Measurements from ENCODE around the gene PARP9. TPM values are rescaled to one million over a fixed set of nuclear protein-coding genes. Genes with fewer than 3 reads are reported as not detected.
A peak's percentile ranks its signal among the peaks of the same experiment; 100 is the strongest.

Gene PARP9
- total and polyA plus RNA-seq, 2 of the 13 experiments (the other 11 are each of a cell fraction or from before 2014, with no cell fraction given): 6.5 to 10.6 TPM

GRCh38 chr3:122564155-122564912, at the start of gene PARP9, which contains the start of gene DTX3L (continued):
- TF ChIP-seq HNF1A (IDR thresholded peaks at IDR 0.05; ENCODE audit: low read depth) (no peak), HNF1A (CRISPR knock-in tag; IDR thresholded peaks at IDR 0.05; ENCODE audit: borderline replicate concordance) (no peak; the same call in 1 of the 2 replicates), ZFP36L1 (CRISPR knock-in tag; IDR thresholded peaks at IDR 0.05) (peak; percentile 73; the same call in 1 of the 2 replicates), ZNF274 (CRISPR knock-in tag; IDR thresholded peaks at IDR 0.05) (peak; percentile 86; the same call in 1 of the 2 replicates), DMTF1 (CRISPR knock-in tag; IDR thresholded peaks at IDR 0.05) (peak; percentile 86; the same call in 1 of the 2 replicates), ZNF510 (CRISPR knock-in tag; IDR thresholded peaks at IDR 0.05; ENCODE audit: low read depth) (0 out of 2 replicates have a peak, but pooled peaks have one; percentile 63), ZNF276 (CRISPR knock-in tag; IDR thresholded peaks at IDR 0.05; ENCODE audit: low read depth) (peak; percentile 84; the same call in 1 of the 2 replicates), NFRKB (IDR thresholded peaks at IDR 0.05) (no peak), ISX (CRISPR knock-in tag; conservative IDR thresholded peaks at IDR 0.05) (no peak), SSRP1 (CRISPR knock-in tag; IDR thresholded peaks at IDR 0.05) (no peak), CREBL2 (CRISPR knock-in tag; IDR thresholded peaks at IDR 0.05; ENCODE audit: borderline replicate concordance) (no peak), ZNF337 (CRISPR knock-in tag; IDR thresholded peaks at IDR 0.05; ENCODE audit: borderline replicate concordance, low read depth) (no peak), ZBTB2 (CRISPR knock-in tag; IDR thresholded peaks at IDR 0.05; ENCODE audit: low read depth) (no peak), CENPT (CRISPR knock-in tag; IDR thresholded peaks at IDR 0.05; ENCODE audit: low read depth) (no peak), ATF4 (CRISPR knock-in tag; IDR thresholded peaks at IDR 0.05) (peak in 1 of 2 experiments; percentile 48; a peak in 1 of 4 replicates), TGIF2 (CRISPR knock-in tag; IDR thresholded peaks at IDR 0.05) (peak; percentile 40; the same call in 1 of the 2 replicates)
